Umbilical cord (tissue), 2 donors: ENCODE data around the gene RAD21L1. TPM values are rescaled to one million over a fixed set of nuclear protein-coding genes. Genes with fewer than 3 reads are reported as not detected.
A peak's percentile ranks its signal among the peaks of the same experiment; 100 is the strongest.

Experiments used
- DNase-seq: peaks from one replicate; pipeline ENCODE4 v3.0.0-alpha.2; 2015; ENCODE audit warnings: low spot score
- total RNA-seq: library from RNA; depleted of rRNA; stranded (reverse); fragments of >200 nt; gene quantifications from one replicate; pipeline ENCODE4 v1.2.3, GENCODE V29; 2014; ENCODE audit warnings: low replicate concordance; ENCODE audit not compliant: insufficient read depth

Gene RAD21L1
- total RNA-seq: 19.5 TPM

DNA sequence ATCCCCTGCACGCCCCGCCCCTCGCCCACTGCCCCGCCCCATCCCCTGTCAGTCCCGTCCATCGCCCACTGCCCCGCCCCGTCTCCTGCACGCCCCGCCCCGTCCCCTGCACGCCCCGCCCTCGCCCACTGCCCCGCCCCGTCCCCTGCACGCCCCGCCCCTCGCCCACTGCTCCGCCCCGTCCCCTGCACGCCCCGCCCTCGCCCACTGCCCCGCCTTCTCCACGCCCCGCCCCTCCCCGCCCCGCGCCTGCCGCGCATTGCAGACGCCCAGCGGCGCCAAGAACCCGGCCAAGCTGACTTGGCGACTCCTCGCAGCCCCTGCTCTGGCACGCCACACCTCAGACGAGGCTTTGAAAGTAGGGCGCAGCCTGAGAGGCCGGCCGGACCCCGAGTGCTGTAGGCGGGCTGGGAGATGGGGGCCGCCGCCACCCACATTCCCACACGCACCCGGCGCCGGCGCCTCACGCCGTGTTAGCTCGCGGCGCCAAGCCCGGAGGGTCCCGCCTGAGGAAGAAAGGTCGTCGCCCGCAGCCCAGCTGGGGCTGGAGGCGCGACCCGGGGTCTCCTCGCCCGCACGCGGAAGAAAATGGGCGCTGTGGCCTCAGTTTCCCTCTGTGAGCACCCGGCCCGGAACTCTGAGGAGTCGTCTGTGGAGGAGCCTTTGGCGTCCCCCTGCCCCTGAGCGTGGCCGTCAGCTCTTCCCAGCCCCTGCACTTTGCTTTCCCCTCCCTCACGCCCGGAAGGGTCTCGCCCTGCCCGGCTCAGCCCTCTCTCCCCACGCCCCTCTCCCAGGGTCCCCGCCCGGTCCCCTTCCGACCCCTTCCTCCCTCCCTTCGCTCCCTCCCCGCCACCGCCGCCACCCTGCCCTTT lies at the start of gene RAD21L1:
TSS of gene RAD21L1 (plus strand) at position 262 of the 872 bp plus-strand sequence. CDS start 2,410 bp downstream, outside the sequence.
- peak; percentile 41 for DNase-seq

DNA sequence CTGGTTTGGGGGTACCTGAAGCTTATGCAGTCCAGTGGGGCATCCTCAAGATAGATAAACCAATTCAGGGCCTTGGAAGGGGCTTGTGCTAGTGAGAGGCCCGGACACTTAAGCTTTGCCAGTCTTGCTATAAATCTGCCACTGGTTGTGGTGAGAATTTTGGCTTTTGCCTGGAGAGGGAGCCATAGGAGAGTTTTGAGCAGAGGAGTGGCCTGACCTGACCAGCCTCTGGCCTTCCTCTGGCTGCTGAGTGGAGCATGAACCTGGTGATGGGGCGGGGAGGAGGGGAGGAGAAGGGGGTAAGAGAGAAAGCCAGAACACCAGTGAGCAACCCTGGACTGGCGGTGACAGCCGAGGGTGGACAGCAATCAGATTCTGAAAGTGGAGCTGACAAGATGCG lies 48.2 kb upstream of the RAD21L1 start:
- DNase-seq: no peak

DNA sequence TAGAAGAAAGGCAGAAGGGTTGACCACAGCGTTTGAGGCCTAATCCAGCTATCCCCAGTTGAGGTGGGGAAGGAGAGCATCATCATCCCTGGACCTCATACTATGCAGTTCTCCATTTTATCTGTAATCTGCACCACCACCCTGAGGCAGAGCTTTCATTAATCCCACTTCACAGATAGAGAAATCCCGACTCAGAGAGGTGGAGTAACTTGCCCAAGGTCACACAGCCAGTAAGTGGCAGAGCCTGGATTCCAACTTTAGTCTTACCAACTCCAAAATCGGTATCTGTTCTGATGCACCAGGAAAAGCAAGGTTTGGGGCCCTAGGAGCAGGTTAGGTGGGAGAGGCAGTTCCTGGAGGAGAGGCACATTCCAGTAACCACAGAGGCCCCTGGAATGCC lies 47.7 kb upstream of the RAD21L1 start:
- DNase-seq: no peak

DNA sequence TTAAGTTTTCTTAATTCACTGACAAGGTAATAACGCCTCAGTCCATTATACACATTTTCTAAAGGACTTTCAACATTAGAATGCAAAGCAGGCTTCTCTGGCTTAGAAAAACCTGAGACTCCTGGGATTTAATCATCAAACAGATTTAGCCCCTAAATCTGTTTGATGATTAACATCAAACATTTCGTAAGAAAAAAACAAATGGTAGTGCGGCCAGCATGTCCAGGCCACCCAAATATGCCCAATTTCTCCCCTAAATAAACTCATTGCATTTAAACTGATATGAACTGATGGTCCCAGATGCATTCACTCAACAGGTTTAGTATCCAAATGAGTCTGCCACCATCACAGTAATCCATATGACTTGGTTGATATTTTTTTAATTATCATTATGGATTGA lies 47.2 kb upstream of the RAD21L1 start:
- no peak for DNase-seq

DNA sequence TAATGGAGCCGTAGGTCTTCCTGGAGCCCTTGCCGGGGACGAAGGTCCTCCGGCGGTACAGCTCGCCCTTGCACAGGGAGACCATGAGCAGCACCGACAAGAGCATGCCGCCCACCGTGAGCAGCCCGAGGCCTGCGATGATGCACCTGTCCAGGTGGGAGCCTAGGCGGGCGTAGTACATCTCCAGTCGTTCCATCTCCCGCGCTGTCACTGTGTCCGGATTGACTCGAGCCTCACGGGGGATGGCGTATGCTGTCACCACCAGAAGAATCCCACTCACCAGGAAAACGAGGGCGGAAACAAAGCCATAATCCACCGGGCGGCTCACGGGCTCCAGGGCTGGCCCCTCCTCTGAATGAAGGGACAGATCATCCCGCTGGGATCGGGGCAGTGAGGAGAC lies 44.9 kb upstream of the RAD21L1 start:
- no peak for DNase-seq

DNA sequence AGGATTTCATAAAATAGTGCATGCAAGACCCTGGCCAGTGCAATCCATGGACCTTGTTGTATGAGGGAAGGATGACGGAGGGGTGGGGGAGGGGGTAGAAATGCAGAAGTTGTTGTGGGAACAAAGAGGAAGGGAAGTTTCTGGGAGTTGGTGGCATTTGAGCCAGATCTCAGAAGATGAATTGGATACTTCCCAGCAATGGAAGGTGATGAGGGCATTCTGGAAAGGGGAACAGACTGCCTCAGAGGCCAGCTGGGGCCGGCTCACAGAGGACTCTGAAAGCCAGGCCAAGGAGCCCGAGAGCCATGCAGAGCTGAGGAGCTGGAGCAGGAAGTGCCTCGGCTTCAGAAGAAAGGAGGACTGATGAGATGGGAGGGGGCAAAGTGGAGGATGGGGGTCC lies 43.7 kb upstream of the RAD21L1 start:
- DNase-seq: no peak

DNA sequence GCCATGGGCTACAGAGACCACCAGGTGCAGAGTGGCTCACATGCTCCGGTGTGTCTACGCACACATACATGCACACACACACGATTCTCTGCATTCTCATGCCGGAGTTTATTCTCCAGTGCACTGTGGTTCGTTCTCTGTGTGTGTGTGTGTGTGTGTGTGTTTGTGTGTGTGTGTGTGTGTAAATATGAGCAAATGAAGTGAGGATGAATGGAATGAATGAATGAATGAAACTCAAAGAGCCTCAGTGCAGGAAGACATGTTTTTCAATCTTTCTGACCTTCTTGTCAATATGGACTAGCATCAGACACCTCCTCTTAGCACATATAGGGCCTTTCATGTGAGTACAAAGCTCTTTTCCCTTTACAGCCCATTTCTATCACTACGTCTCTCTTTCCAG lies 42.7 kb upstream of the RAD21L1 start:
- DNase-seq: no peak

DNA sequence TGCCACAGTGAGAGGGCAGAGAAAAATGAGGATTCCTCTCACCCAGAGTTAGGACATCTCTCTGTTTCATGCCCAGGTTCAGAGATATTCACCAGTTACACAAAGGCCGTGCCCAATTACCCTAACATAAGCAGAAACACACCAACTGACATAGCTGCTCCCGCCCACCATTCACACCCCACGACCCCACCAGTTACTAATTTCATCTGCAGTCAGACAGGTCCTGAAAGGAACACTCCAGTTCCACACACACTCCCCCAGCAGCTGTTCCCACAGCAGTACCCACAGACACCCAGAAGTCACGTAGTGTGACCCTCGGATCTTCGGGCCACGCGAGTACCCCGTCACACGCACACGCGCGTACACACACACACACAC lies 41.6 kb upstream of the RAD21L1 start:
- no peak for DNase-seq

DNA sequence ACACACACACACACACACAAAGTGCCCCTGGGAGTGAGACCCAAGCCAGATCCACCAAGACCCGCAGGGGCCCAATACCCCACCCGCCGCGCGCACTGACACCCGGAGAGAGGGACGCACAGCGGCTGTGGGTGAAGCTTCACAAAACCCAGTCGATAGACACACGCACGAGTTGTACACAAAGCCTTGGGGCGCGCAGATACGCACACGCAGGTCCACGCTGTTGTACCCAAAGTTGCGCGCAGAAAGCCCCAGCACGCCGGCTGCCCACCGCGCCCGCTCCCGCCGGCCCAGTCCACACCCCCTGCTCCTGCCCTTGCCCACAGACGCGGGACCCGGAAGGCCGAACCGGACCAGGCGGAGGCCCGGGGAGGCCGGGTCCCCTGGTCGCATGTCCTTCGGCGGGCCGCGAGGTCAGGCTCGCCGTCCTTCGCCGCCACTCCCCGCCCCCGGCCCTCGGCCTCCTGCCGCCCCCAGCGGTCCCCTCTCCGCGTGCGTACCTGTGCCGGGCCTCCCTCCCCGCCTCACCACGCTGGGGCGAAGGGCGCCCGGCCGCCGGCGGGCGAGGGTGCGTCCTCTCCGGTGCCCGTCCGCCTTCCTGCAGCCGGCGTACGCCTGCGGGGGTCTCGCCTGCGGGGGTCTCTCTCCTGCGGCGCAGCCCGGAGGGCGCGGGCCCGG lies 41.1 kb upstream of the RAD21L1 start, which contains the start of gene TMEM74B:
TSS of gene TMEM74B (minus strand) at position 344 of the 678 bp plus-strand sequence. CDS start 1,180 bp downstream, outside the sequence.
- DNase-seq: no peak

DNA sequence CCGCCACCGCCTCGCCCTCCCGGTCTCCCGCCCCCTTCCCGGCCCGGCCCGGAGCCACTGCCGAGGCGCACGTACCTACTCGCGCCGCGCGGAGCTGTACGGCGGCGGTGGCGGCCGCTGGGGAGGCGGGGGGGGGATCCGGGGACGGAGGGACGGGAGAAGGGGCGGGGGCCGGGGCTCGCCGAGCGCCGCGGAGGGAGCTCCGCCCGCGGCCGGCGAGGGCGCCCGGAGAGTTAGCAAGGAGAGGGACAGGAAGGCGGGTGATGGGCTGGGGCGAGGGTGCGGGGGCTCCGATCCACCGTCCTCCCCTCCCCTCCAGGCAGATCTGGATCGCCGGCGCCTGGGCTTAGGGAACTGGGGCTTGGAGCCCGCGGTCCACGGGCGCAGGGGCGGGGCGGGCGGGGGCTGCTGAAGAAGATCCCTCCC lies 40.5 kb upstream of the RAD21L1 start:
- DNase-seq: no peak

DNA sequence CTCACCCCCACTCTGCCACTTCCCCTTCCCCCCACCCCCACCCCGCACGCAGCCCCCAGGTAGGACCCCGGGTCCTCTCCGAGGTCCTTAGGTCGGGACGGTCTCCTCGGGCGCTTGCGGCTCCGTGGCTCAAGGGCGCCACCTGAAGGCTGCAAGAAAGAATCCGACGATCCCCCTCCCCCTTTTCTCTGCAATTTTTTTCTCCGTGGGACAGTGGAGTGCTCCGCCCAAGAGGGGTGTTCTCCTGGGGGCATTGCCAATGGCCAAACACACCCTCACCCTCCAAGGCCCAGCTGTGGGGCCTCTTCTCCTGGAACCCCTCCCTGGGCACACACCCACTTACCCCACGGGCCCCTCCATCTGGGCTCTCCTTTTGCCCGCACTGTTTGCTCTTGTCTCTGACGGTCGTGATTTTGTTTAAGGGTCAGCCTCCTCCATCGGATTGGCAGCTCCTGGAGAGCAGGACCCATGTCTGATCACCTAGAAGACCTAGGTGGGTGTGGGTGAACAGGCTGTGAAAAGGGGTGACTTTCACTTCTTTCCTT lies 40.0 kb upstream of the RAD21L1 start:
- no peak for DNase-seq

DNA sequence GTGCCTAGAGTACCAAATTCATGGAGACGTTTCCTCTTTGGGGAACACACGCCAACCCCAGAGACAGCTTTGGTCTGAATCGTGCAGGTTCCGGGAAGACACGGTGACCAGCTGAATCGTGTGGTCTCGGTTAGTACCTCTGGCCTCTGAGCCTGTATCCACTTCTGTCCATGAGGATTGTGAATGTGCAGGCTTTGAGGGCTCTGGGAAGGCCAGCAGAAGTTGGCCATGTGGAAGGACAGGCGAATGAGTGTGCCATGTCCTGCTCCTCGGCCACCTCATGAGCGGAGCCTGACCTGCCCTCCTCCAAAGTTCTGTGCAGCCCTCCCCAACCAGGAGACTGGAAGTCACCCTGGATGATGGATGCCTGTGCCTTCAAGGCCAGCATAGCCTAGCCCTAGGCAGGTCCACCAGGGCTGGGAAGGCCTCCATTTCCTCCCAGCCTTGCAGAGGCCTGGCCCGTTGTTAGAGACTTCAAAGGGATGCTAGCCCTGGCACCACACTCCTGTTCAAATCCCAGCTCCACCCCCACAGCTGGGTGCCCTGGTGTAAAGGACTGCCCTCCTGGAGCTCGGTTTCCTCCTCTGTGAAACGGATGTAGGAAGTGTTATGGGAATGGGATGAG lies 39.4 kb upstream of the RAD21L1 start:
- DNase-seq: no peak

DNA sequence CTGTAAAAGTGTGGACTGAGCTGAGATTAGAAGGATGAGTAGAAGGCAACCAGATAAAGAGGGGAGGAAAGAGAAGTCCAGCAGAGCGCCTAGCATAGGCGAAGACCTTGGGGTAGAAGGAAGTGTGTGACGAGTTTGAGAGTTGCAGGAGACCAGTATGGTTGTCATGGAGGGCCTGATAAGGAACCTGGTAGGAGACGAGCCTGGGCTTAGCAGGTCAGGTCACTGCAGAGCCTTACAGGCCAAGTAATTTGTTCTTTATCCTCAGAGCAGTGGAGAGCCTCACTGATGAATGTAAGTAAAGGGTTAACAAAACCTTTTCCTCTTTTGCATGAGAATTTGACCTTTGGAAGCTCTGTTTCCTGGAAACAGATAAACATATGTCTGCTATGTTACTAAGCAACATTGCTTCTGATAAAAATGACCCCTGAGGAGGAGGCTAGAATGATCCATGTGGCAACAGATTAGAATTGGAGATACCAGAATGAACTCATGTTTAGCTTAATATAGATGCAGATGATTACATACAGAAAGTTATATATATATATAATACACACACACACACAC lies 38.2 kb upstream of the RAD21L1 start:
- no peak for DNase-seq

DNA sequence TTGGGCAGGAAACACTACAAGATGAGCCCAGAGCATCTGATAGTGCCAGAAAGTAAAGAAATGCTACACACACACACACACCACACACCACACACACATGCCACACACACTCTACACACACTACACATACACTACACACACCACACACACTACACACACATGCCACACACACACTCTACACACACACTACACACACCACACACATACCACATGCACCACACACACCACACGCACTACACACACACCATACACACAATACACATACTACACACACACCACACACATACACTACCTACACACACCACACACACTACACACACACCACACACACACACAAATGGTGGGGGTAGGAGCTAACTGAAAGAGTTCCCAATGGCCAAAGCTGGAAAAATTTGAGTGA lies 37.5 kb upstream of the RAD21L1 start:
- DNase-seq: no peak

DNA sequence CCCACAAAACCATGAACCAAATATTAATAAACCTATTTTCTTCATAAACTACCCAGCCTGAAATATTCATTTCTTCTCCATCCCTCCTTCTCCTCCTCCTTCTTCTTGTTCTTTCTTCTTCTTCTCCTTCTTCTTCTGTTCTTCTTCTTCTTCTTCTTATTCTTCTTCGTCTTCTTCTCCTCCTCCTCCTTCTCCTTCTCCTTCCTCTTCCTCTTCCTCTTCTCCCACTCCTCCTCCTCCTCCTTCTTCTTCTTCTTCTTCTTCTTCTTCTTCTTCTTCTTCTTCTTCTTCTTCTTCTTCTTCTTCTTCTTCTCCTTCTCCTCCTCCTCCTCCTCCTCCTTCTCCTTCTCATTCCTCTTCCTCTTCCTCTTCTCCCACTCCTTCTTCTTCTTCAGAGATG lies 36.0 kb upstream of the RAD21L1 start:
- no peak for DNase-seq

DNA sequence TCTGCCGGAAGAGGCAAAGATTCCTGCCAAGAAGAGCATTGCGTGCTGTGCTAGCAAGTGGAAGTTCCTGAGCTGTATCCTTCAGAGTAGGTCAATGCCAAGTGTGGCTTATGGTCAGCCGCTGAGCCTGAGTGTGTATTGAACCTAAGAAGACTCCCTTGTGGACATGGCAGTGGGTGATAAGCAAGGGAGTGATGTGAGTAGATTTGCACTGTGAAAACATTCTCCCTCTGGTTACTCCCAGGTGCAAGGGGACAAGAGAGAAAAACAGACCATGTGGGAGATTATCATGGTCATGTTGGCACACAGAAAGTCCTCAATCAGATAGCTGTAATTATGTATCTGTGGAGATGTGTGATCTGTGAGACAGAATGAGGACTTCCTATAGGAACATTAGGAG lies 35.0 kb upstream of the RAD21L1 start:
- DNase-seq: no peak

DNA sequence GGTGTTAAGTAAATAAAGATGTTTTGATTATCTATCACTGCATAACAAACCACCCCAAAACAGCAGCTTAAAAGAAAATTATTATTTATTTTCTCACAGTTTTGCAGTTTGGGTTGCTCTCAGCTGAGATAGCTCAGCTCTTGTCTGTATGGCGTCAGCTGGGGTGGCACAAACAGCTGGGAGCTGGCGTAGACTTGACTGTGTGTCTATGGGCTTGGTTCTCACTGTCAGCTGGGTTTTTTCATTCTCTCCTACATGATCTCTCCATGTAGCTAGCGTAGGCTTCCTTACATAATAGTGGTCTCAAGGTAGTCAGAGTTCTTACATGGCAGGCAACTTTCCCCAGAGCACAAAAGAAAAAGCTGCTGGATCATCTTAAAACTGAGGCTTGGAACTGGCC lies 34.5 kb upstream of the RAD21L1 start:
- no peak for DNase-seq

DNA sequence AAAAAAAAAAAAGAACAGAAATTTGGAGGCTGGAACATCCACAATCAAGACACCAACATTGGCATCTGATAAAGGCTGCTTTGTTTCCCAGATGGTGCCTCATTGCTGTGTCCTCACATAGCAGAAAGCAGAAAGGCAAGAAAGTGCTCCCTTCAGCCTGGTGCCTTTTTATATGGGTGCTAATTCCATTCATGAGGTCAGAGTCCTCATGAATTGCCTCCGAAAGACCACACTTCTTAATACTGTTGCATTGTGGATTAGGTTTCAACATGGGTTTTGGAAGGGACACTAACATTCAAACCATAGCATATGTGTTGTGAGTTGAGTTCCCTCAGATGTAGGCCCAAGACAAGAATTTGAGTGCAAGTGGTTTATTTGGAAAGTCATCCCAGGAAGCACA lies 30.6 kb upstream of the RAD21L1 start:
- no peak for DNase-seq

DNA sequence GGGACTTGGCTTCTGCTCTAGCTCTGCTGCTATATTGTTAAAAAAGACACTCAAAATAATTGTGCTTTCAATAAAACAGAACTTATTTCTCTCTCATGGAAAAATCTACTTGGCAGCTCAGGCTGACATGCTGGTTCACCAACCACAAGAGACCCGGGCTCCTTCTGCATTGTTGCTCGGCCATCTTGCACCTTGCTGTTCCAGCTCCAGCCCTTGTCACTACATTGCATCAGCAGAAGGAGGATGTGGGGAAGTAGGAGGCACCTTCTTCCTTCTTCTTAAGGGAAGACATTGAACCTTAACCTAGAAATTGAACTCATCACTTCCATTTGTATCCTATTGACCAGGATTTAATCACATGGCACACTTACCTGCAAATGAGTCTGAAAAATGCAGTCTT lies 29.2 kb upstream of the RAD21L1 start:
- no peak for DNase-seq

DNA sequence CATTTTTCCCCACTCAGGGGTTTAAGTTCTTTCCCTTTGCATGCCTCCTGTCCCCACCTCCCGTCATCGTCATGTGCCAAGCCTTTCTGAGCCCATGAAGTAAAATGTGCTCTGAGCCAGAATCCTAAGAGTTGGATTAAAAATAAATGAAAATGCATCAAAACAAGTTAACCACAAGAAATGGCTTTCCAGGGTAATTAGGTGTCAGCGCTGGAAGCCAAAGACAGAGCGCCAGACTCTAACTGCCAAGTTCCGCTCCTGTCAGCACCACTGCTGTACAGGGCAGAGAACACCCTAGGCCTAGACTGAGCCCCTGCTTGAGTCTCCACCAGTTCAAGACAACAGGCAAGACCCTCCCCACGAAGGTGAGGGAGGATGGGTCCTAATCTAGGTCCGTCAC lies 28.0 kb upstream of the RAD21L1 start:
- DNase-seq: no peak

DNA sequence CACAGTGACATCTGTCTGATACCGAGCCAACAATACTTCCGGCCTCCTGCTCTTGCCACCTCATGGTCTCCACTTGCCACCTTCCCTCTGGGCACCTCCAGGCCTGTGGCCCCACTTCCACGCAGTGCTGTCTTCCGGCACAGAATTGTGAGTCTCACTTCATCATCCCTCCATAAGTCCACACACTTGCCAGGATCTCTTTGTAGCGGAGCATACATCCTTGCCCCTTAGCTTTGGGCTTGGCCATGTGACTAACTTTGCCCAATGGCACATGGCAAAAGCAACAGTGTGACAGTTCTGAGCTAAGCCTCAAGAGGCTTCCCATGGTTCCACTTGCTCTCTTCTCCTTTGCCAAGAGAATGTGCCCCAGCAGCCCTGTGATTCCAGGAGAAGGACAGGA lies 27.1 kb upstream of the RAD21L1 start:
- DNase-seq: no peak
